ENCODE measurements around the gene PCDH19. TPM values are rescaled to one million over a fixed set of nuclear protein-coding genes. Genes with fewer than 3 reads are reported as not detected.

PCDH19 gene
- total and polyA plus RNA-seq, 10 of the 15 experiments (the other 5 are each of a cell fraction or from before 2014, with no cell fraction given): 0.01 TPM; not detected in 9

DNA sequence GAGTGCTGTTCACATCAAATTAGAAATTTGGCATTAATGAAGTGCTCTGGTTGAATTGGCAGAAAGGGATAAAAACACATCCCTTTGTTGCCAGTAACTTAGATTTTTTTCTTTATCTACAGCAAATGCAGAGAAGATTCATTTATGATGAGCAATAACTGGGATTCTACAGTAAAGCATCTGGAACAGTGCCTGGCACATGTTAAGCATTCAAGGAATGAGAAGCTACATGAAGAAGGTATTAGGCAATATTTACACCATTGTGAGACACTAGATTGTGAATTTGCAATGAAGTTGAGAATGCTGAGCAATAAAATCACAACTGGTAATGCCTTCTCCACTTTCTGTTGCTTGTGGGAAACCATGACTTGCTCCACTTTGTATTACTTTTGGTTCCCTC, 33.5 kb downstream of the PCDH19 start:
- SMC1A ChIA-PET (ENCODE audit: uncharacterized antibody, unreplicated experiment): no interaction called here
- intact Hi-C loops (cut with micrococcal nuclease; ENCODE audit: unreplicated experiment) (loop anchor here (10.0 kb wide), 1 partner anchor 302 kb away; no protein-coding TSS in a partner anchor), in situ Hi-C loops (cut with MboI) (no loop called here)
- Histone ChIP-seq H3K36me3 (ENCODE audit: control insufficient read depth in 2 of 2, insufficient read depth in 2 of 2, low read length in 1 of 2) (no peaks in the 10 kb centered on the region), H4K20me1 (ENCODE audit: control insufficient read depth, insufficient read depth) (no peaks in the 10 kb centered on the region), H3K9ac (ENCODE audit: control insufficient read depth, insufficient read depth, low read length) (no peak overlapping the region), H3K4me2 (ENCODE audit: control insufficient read depth, insufficient read depth) (no peak overlapping the region), H3K79me2 (ENCODE audit: control insufficient read depth, insufficient read depth, low read length) (no peaks in the 10 kb centered on the region), H3K27me3 (replicated peaks in 1 of 2; ENCODE audit: control insufficient read depth in 2 of 2, insufficient read depth in 2 of 2, low read length in 1 of 2) (no peaks in the 10 kb centered on the region), H3K27ac (ENCODE audit: control insufficient read depth, insufficient read depth) (no peak overlapping the region), H3K4me3 (no peak overlapping the region), H3K4me1 (ENCODE audit: control insufficient read depth, insufficient read depth, low read length) (no peaks in the 10 kb centered on the region), H2AFZ (ENCODE audit: control insufficient read depth, low read depth, low read length) (no peak overlapping the region), H3K9me3 (replicated peaks; ENCODE audit: control insufficient read depth, insufficient read depth, low read length) (no peaks in the 10 kb centered on the region)
- no TSS peak for BruUV-seq (replicated peaks)
- TF ChIP-seq HDAC2 (IDR thresholded peaks at IDR 0.05): no peak
- no peak for TF ChIP-seq ZBED1 (IDR thresholded peaks at IDR 0.05; ENCODE audit: borderline replicate concordance)
- TF ChIP-seq CHD4 (IDR thresholded peaks at IDR 0.05): no peak
- no peak for TF ChIP-seq MTA3 (IDR thresholded peaks at IDR 0.05; ENCODE audit: borderline replicate concordance, low read length)
- RAD21 ChIA-PET (ENCODE audit: unreplicated experiment): interaction anchor here (0.9 kb wide), 1 partner anchor 8 kb away, joined by 3 read pairs; no protein-coding TSS in a partner anchor
- ATAC-seq: no peak
- CTCF ChIA-PET: interaction anchor here (1.2 kb wide), 1 partner anchor 8 kb away, joined by 7 read pairs; no protein-coding TSS in a partner anchor
- FAIRE-seq: no peak
- no peak for DNase-seq (ENCODE audit: low read depth, low spot score)
- POLR2A ChIA-PET: no interaction called here

DNA sequence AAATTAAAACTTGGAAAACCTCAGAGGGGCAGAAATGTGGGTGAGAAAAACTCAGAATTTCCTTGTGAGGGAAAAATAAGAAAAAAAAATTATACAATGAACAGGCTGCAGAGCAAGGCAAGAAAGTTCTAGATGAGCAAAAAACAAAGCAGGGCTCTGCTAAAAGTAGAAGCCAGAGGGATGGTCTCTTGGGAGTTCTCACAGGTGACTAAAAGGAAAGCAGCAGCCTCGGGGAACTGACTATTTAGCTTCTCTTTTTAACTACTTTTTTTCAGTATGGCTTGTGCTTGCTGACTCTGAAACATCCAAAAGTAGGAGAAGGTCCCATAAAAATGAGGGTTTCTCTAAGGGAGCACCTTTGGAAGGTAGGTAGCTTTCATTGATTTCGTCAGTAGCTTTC, 36.4 kb downstream of the PCDH19 start:
- DNase-seq (ENCODE audit: low read depth, low spot score) (no peak), ATAC-seq (no peak), FAIRE-seq (no peak)
- no peaks in the 10 kb centered on the region for H3K36me3 ChIP-seq (ENCODE audit: control insufficient read depth in 2 of 2, insufficient read depth in 2 of 2, low read length in 1 of 2)
- H3K4me1 ChIP-seq (ENCODE audit: control insufficient read depth, insufficient read depth, low read length): no peaks in the 10 kb centered on the region
- 13% methylated on average over 2 of the region's 2 CpGs for WGBS (ENCODE audit: insufficient coverage, insufficient replicate concordance, low lambda C conversion rate, missing lambda C conversion rate)
- ChIA-PET RAD21 (ENCODE audit: unreplicated experiment) (no interaction called here), CTCF (interaction anchor here (0.7 kb wide), 1 partner anchor 74 kb away, joined by 3 read pairs; no protein-coding TSS in a partner anchor), POLR2A (no interaction called here), SMC1A (ENCODE audit: uncharacterized antibody, unreplicated experiment) (interaction anchor here (0.6 kb wide), 1 partner anchor 11 kb away, joined by 4 read pairs; no protein-coding TSS in a partner anchor)
- no peak overlapping the region for H3K9ac ChIP-seq (ENCODE audit: control insufficient read depth, insufficient read depth, low read length)
- H3K27ac ChIP-seq (ENCODE audit: control insufficient read depth, insufficient read depth): no peak overlapping the region
- no peak overlapping the region for H3K4me3 ChIP-seq
- intact Hi-C loops (cut with micrococcal nuclease; ENCODE audit: unreplicated experiment) (loop anchor here (10.0 kb wide), 1 partner anchor 299 kb away; no protein-coding TSS in a partner anchor), in situ Hi-C loops (cut with MboI) (no loop called here)
- TF ChIP-seq MEF2B (IDR thresholded peaks at IDR 0.05; ENCODE audit: partially characterized antibody, poor library complexity, severe bottlenecking) (peak; percentile 44), CREM (IDR thresholded peaks at IDR 0.05; ENCODE audit: low read depth) (no peak)
- TF ChIP-seq, protein P1, sequence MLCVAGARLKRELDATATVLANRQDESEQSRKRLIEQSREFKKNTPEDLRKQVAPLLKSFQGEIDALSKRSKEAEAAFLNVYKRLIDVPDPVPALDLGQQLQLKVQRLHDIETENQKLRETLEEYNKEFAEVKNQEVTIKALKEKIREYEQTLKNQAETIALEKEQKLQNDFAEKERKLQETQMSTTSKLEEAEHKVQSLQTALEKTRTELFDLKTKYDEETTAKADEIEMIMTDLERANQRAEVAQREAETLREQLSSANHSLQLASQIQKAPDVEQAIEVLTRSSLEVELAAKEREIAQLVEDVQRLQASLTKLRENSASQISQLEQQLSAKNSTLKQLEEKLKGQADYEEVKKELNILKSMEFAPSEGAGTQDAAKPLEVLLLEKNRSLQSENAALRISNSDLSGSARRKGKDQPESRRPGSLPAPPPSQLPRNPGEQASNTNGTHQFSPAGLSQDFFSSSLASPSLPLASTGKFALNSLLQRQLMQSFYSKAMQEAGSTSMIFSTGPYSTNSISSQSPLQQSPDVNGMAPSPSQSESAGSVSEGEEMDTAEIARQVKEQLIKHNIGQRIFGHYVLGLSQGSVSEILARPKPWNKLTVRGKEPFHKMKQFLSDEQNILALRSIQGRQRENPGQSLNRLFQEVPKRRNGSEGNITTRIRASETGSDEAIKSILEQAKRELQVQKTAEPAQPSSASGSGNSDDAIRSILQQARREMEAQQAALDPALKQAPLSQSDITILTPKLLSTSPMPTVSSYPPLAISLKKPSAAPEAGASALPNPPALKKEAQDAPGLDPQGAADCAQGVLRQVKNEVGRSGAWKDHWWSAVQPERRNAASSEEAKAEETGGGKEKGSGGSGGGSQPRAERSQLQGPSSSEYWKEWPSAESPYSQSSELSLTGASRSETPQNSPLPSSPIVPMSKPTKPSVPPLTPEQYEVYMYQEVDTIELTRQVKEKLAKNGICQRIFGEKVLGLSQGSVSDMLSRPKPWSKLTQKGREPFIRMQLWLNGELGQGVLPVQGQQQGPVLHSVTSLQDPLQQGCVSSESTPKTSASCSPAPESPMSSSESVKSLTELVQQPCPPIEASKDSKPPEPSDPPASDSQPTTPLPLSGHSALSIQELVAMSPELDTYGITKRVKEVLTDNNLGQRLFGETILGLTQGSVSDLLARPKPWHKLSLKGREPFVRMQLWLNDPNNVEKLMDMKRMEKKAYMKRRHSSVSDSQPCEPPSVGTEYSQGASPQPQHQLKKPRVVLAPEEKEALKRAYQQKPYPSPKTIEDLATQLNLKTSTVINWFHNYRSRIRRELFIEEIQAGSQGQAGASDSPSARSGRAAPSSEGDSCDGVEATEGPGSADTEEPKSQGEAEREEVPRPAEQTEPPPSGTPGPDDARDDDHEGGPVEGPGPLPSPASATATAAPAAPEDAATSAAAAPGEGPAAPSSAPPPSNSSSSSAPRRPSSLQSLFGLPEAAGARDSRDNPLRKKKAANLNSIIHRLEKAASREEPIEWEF (IDR thresholded peaks at IDR 0.05; ENCODE audit: insufficient replicate concordance, low read depth, low read length): no peak
- no peak overlapping the region for H3K4me2 ChIP-seq (ENCODE audit: control insufficient read depth, insufficient read depth)
- BruUV-seq (replicated peaks): no TSS peak
- no peaks in the 10 kb centered on the region for H3K79me2 ChIP-seq (ENCODE audit: control insufficient read depth, insufficient read depth, low read length)
- no peaks in the 10 kb centered on the region for H3K27me3 ChIP-seq (replicated peaks in 1 of 2; ENCODE audit: control insufficient read depth in 2 of 2, insufficient read depth in 2 of 2, low read length in 1 of 2)
- no peak overlapping the region for H2AFZ ChIP-seq (ENCODE audit: control insufficient read depth, low read depth, low read length)
- H3K9me3 ChIP-seq (replicated peaks; ENCODE audit: control insufficient read depth, insufficient read depth, low read length): no peaks in the 10 kb centered on the region
- no peaks in the 10 kb centered on the region for H4K20me1 ChIP-seq (ENCODE audit: control insufficient read depth, insufficient read depth)

All from GM12878 (cell line).